HEK293 (cell line): Measurements from ENCODE around the gene P3H4.

Experiments
- HOXA7 ChIP-seq: sonication (generic); formaldehyde crosslinking; IDR thresholded peaks from 2 replicates; pipeline ENCODE4 v1.8.1; 2022; ENCODE audit warnings: missing genetic modification reagents, borderline replicate concordance
- YY1 ChIP-seq: fragments of 450-650 bp; formaldehyde crosslinking; IDR thresholded peaks from 2 replicates; pipeline ENCODE4 v1.5.1; 2018; ENCODE audit warnings: missing biosample characterization, missing genetic modification characterization
- ZNF175 ChIP-seq: fragments of 450-650 bp; formaldehyde crosslinking; IDR thresholded peaks from 2 replicates; pipeline ENCODE4 v1.5.1; 2016; ENCODE audit warnings: missing biosample characterization, missing genetic modification characterization
- ZNF274 ChIP-seq, 2 experiments: fragments of 200-500 bp in 1 of 2; fragments of 450-650 bp in 1 of 2; sonication (Bioruptor generic) in 1 of 2; formaldehyde crosslinking in 1 of 2; IDR thresholded peaks; 2 replicates each; pipeline versions ENCODE4 v1.5.1 to v1.6.1; 2014 to 2016; ENCODE audit warnings: borderline replicate concordance in 1 of 2, inconsistent platforms in 1 of 2, low read length in 1 of 2, missing biosample characterization in 1 of 2, missing genetic modification characterization in 1 of 2
- ZNF501 ChIP-seq: fragments of 450-650 bp; formaldehyde crosslinking; IDR thresholded peaks from 2 replicates; pipeline ENCODE4 v1.5.1; 2016; ENCODE audit warnings: missing biosample characterization, missing genetic modification characterization
- ZNF777 ChIP-seq: fragments of 450-650 bp; formaldehyde crosslinking; IDR thresholded peaks from 2 replicates; pipeline ENCODE4 v1.5.1; 2017; ENCODE audit warnings: missing biosample characterization, missing genetic modification characterization, borderline replicate concordance
- ZNF843 ChIP-seq: fragments of 450-650 bp; formaldehyde crosslinking; IDR thresholded peaks from 2 replicates; pipeline ENCODE4 v1.5.1; 2016; ENCODE audit warnings: missing biosample characterization, missing genetic modification characterization
- ZSCAN5A ChIP-seq: fragments of 450-650 bp; formaldehyde crosslinking; IDR thresholded peaks from 2 replicates; pipeline ENCODE4 v1.5.1; 2016; ENCODE audit warnings: missing biosample characterization, missing genetic modification characterization
- TF ChIP-seq, protein P1 (sequence below): fragments of 450-650 bp; formaldehyde crosslinking; conservative IDR thresholded peaks from 2 replicates; pipeline ENCODE4 v1.5.1; 2016; ENCODE audit warnings: low read depth, missing biosample characterization, missing genetic modification characterization
- TF ChIP-seq, protein P2 (sequence below): fragments of 450-650 bp; formaldehyde crosslinking; IDR thresholded peaks from 2 replicates; pipeline ENCODE4 v1.5.1; 2016; ENCODE audit warnings: missing biosample characterization, missing genetic modification characterization

DNA sequence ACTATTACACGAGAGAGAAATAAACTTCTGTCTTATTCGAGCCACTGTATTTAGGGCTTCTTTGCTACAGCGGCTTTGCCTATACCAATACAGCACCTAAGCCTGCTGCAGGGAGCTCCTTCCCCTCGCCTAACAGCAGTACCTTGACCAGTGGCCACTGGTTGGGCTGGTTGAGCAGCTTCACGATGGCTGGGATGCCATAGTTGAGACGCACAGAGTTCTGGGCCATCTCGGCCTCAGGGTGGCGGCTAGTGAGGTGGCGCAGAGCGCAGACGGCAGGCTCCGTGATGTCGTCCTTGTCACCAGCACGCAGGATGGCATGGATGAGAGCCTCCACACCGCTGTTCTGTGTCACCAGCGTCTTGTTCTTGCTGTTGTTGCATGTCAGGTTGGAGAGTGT is 48.9 kb downstream of the P3H4 start:
- TF ChIP-seq, protein P1, sequence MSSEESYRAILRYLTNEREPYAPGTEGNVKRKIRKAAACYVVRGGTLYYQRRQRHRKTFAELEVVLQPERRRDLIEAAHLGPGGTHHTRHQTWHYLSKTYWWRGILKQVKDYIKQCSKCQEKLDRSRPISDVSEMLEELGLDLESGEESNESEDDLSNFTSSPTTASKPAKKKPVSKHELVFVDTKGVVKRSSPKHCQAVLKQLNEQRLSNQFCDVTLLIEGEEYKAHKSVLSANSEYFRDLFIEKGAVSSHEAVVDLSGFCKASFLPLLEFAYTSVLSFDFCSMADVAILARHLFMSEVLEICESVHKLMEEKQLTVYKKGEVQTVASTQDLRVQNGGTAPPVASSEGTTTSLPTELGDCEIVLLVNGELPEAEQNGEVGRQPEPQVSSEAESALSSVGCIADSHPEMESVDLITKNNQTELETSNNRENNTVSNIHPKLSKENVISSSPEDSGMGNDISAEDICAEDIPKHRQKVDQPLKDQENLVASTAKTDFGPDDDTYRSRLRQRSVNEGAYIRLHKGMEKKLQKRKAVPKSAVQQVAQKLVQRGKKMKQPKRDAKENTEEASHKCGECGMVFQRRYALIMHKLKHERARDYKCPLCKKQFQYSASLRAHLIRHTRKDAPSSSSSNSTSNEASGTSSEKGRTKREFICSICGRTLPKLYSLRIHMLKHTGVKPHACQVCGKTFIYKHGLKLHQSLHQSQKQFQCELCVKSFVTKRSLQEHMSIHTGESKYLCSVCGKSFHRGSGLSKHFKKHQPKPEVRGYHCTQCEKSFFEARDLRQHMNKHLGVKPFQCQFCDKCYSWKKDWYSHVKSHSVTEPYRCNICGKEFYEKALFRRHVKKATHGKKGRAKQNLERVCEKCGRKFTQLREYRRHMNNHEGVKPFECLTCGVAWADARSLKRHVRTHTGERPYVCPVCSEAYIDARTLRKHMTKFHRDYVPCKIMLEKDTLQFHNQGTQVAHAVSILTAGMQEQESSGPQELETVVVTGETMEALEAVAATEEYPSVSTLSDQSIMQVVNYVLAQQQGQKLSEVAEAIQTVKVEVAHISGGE (tag by site-specific recombination) = no peak
- TF ChIP-seq YY1 (tag by site-specific recombination) = no peak
- TF ChIP-seq, protein P2, sequence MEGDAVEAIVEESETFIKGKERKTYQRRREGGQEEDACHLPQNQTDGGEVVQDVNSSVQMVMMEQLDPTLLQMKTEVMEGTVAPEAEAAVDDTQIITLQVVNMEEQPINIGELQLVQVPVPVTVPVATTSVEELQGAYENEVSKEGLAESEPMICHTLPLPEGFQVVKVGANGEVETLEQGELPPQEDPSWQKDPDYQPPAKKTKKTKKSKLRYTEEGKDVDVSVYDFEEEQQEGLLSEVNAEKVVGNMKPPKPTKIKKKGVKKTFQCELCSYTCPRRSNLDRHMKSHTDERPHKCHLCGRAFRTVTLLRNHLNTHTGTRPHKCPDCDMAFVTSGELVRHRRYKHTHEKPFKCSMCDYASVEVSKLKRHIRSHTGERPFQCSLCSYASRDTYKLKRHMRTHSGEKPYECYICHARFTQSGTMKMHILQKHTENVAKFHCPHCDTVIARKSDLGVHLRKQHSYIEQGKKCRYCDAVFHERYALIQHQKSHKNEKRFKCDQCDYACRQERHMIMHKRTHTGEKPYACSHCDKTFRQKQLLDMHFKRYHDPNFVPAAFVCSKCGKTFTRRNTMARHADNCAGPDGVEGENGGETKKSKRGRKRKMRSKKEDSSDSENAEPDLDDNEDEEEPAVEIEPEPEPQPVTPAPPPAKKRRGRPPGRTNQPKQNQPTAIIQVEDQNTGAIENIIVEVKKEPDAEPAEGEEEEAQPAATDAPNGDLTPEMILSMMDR (tag by site-specific recombination) = no peak
- TF ChIP-seq HOXA7 = no peak
- no peak for TF ChIP-seq ZNF777 (tag by site-specific recombination)
- TF ChIP-seq ZNF501 (tag by site-specific recombination) = no peak
- no peak for TF ChIP-seq ZSCAN5A (tag by site-specific recombination)
- no peak for TF ChIP-seq ZNF175 (tag by site-specific recombination)
- no peak for TF ChIP-seq ZNF274 (IDR thresholded peaks at IDR 0.05; ENCODE audit: low read length)
- TF ChIP-seq ZNF274 (tag by site-specific recombination; IDR thresholded peaks at IDR 0.05; ENCODE audit: borderline replicate concordance) = no peak
- no peak for TF ChIP-seq ZNF843 (tag by site-specific recombination)
